ENCODE results near the gene ACSF2. TPM values are rescaled to one million over a fixed set of nuclear protein-coding genes. Genes with fewer than 3 reads are reported as not detected.
"Not testable (repeated sequence)": the region's sequence is repeated elsewhere in the genome, so short reads cannot be mapped to it uniquely, and the experiment has no call there.

Gene ACSF2
- polyA plus RNA-seq, 12 donors = 54.0 to 96.0 (median 63.1) TPM; not detected in 1

GRCh38 chr17:50461550-50462132 lies 35.6 kb downstream of the ACSF2 start:
- no peak for DNase-seq

GRCh38 chr17:50462446-50462845 lies 36.4 kb downstream of the ACSF2 start:
- DNase-seq = no peak

- DNase-seq = no peak
These were observed 38.1 kb downstream of the ACSF2 start for GRCh38 chr17:50464121-50464520.

GRCh38 chr17:50464736-50465135 lies 38.7 kb downstream of the ACSF2 start:
- no peak for DNase-seq

GRCh38 chr17:50465171-50465570 lies 39.2 kb downstream of the ACSF2 start:
- no peak for DNase-seq

GRCh38 chr17:50465635-50466034 lies 39.6 kb downstream of the ACSF2 start:
- DNase-seq = no peak

- DNase-seq = no peak
These were observed 40.5 kb downstream of the ACSF2 start for GRCh38 chr17:50466371-50467113.

GRCh38 chr17:50467114-50467854 lies 41.3 kb downstream of the ACSF2 start:
- no peak for DNase-seq

- DNase-seq = no peak
These were observed 41.9 kb downstream of the ACSF2 start for GRCh38 chr17:50467855-50468303.

GRCh38 chr17:50468304-50469207 lies 42.5 kb downstream of the ACSF2 start, which contains the start of gene CHAD:
Gene CHAD (minus strand): TSS chr17:50468880. CDS start chr17:50468813, 67 bp downstream.
- DNase-seq = no peak

- DNase-seq = no peak
These were observed 43.2 kb downstream of the ACSF2 start for GRCh38 chr17:50469208-50469605.

- DNase-seq = no peak
These were observed 43.8 kb downstream of the ACSF2 start for GRCh38 chr17:50469671-50470305.

- DNase-seq = no peak
These were observed 44.4 kb downstream of the ACSF2 start for GRCh38 chr17:50470426-50470825.

GRCh38 chr17:50471009-50471905 lies 45.2 kb downstream of the ACSF2 start:
- no peak for DNase-seq

GRCh38 chr17:50472286-50472685 lies 46.3 kb downstream of the ACSF2 start:
- DNase-seq = no peak

GRCh38 chr17:50472761-50473161 lies 46.7 kb downstream of the ACSF2 start:
- not testable (repeated sequence) for DNase-seq

- no peak for DNase-seq
These were observed 47.9 kb downstream of the ACSF2 start for GRCh38 chr17:50473901-50474300.

- no peak for DNase-seq
These were observed 48.5 kb downstream of the ACSF2 start for GRCh38 chr17:50474523-50474922.

- DNase-seq = no peak
These were observed 49.3 kb downstream of the ACSF2 start for GRCh38 chr17:50475362-50475761.

Measured in muscle of arm (tissue), 12 donors.